Fibroblast of skin of left biceps (primary cell): ENCODE results near the gene GRIK2.
A peak's percentile ranks its signal among the peaks of the same experiment; 100 is the strongest.

Source experiments
- DNase-seq, 2 experiments: peaks; one replicate each; pipeline ENCODE4 v3.0.0-alpha.2; 2013; ENCODE audit warnings: low read depth in 2 of 2

Gene GRIK2

DNA sequence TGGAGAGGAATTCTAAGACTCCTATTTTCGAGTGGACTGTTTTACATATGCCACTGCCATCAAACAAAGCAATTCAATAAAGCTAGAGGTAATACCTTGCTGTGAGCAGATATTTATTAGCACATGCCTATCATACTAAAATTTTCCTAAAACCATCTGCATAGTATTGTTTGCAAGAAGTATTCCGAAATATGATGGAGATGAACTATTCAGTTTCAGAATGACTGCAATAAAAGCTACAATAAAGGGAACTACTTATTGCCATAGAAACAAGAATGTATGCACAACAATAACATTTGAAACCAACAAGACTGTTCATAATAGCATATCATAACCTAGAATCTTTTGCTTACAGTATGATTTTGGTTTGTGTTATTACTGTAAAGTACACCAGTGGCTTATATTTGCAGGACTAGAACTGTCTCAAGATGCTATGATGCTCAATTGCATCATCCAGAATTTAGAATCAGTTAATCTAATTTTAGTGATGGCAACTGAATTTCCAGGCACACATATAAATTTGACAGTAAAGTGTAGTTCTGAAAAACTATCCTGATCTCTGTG, 144.3 kb downstream of the GRIK2 start:
- DNase-seq = no peak

DNA sequence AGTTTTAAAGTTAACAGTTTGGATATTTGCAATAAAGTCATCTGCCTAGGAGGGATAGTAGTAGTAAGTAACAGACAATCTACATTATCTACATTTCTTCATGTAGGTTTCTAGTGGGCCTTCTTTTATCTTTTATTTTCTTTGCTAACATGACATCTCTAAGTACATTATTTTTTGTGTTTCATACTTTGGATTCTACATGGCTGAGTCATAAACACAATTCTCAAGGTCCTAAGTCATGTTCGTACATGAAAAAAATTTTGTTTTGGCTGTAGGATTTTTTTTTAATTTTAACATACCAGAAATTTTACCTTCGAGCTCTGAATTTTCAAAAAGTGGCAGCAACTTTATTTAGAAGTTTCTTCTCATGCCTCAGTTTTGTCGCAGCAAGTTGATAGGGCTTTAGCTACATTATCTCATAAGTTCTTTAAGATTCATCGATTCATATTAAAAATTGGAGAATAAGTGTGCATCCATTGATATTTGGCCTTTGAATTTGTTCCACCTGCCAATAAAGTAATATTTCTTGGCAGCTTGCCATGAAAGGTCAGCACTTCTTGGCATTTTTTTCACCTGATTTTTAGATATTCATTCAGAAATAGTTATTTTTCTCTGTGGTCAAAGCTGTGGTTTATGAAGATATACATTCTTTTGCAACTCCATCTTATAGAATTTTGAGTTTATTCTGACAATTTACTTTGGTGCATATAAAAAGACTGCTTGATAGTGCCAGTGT, 146.2 kb downstream of the GRIK2 start:
- DNase-seq = peak; percentile 29 to 34

DNA sequence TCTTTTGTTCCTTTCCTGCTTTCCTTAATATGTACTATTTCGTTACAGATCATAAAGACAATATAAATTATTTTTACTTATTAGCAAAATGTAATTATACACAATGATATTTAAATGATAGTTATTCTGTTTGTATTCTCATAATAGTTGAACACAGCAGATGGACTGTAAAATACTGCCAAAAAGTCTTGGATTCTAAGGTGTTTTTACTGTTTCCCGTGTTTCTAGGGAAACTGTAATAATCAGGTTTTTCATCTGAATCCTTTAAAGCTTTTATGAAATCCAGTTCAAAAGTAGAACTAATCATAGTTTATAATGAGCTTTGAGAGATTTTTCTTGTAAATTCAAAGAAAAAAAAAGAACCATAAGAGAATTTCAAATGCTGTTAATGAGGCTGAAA, 148.4 kb downstream of the GRIK2 start:
- no peak for DNase-seq

DNA sequence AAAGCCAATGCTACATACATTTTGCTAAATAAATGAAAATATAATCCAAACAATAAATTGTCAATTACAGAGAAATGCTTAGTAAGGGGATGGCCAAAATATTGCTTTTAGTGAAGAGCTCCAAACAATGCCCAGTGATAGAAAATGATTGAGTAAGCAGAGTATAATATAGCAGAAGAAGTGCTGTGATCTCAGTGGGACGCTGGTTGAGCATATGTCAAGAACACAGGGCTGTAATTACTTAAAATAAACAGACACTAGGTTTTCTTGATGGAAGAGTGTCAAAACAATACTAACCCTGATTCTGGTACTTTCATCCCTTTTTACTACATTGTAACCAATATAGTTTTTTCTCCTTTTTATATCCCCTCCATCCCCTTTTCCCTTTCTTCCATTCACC, 150.3 kb downstream of the GRIK2 start:
- no peak for DNase-seq

DNA sequence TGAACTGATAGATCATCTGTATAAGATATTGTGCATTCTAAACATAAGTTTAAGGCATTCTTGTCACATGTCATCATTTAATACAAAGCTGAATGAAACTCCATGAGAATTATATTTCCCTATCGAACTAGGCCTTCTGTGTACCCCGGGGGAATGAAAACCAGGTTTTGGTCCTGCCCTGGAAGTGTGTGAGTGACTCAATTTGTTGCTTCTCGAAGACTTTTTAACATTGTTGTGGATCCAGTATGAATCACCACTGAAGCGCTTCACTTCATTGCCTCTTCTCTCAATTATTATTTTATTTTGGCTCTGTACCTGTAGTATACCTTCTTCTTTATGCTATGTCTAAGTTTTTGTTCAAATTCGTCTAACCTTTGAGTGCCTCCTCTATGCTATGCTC, 150.8 kb downstream of the GRIK2 start:
- no peak for DNase-seq

DNA sequence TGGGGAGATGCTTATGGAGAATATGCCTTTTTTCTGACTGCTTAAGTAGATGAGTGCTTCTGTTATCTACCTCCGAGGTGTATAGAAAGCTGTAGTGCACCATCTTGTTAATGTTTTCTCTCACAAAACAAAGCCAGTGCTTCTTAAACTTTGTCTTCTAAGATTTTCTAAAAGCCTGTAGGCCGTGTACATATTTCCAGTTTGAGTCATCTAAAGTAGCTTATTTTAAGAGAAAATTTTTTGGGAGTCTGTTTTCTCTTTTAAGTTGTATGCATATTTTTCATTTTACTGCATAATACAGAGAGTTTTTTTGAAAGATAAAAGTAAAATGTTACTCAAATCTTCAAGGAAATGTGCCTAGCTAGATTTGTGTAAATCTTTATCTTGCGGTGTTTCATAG, 151.7 kb downstream of the GRIK2 start:
- DNase-seq = no peak

DNA sequence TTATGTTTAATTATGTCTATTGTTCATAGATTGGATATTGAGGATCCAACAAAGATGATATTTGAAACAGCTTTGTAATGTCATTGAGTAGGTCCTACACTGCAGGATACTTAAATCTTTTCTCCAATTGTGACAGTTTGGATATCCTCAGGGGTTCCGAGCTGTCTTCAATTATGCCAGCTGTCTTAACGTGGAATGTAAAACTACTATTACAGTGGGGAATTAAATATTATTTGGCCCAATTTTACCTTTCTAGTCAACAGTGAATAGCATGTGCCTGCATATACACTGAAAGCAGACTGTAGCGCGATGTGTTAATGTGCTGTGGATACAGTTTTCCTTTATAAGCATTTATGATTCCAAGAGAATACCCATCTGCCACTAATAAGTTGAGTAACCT, 156.9 kb downstream of the GRIK2 start:
- no peak for DNase-seq

DNA sequence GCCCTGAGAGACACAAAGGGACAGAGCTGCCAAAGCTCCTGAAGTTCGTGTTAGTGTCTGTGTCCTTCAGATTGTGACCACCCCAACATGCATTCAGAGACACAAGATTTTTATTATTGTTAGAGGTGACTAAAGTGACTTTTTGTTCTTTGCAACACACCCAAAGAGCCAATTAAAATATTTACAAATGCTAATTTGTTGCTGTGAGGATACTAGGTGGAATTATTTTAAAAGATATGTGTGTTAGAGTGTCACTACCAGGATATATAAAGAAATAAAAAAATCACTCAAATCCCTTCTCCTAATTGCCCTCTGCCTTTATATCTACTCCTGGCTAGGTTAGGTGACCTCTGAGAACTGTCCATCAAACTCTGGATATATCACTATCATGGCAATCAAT, 160.7 kb downstream of the GRIK2 start:
- no peak for DNase-seq

DNA sequence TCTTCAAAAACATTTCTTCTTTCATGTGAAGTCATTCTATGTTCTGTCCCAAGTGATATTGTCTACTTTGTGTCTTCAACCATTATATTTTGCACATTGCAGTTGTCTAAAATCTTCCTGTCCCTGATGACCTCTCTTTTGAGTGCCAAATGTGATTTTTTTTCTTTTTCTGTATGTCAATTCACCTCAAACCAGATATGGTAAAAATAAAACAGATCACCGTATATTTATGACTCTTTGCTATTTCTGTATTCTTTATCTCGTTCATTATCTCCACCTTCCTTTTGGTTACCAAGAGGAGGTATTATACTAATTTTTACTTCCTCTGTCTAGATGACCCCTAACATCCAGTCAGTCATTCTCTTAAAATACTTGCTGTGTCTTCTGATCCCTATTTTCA, 165.2 kb downstream of the GRIK2 start:
- DNase-seq = no peak

DNA sequence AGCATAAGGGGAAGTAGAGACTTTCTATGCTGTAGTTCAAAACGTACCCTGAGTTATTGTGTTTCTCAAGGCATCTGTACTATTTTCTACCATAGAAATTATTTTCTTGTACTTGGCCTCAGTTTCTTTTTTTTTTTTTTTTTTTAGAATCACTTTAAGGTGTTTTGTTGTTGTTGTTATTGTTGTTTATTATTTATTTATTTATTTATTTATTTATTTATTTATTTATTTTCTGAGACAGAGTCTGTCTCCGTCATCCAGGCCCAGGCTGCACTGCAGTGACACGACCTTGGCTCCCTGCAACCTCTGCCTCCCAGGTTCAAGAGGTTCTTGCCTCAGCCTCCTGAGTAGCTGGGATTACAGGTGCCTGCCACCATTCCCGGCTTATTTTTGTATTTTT, 179.1 kb downstream of the GRIK2 start:
- DNase-seq = no peak

DNA sequence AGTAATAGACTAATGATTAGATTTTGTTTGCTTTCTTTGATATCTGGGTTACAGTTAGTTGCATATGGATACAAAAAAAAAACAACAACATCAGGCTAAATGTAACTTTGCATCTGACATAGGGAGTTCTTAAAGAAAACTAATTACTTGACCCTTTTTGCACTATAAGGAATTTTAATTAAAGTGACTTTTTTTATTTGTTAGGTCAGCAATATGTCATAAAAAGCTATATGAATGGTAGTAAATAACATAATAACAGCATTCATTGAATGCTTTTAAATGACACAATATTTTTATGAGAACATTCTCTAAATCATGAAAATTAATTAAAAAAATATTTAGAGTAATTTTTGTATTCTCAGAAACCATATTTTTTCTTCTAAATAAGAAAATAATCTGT, 183.6 kb downstream of the GRIK2 start:
- DNase-seq = no peak

DNA sequence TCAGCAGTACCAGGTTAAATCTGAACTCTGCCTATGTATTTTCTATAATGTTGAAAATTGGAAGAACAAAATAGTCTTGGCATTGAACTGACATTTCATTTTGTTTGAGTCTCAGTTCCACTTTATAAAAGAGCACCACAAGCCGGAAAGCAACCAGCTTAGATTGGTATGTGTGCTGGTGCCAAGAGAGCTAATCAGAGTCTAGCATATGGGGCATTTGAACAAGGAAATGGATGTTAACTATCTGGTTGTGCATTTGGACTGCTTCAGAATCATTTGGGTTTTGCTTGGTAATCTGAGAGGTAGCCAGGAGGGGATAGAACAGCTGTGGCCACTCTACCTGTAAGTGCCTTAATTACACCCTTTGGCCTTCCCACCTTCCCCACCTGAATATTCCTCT, 184.8 kb downstream of the GRIK2 start:
- no peak for DNase-seq

DNA sequence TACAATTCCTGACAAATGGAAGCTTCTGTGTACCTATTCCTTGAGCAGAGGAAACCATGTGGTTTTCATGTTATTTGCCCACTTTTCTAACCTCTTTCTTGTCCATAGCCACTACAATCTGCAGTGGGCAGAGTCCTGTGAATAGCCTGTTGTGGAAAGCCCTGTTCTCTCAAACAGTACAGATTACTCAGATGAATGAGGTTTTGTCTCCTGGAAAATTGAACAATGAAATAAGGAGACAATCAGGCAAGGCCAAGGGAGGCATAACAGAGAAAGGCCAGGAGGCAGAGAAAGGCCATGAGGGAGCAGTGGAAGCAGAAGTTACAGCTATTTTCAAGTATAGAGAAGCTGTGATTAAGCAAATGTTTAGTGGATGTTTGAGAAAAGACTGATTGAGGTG, 189.3 kb downstream of the GRIK2 start:
- no peak for DNase-seq

DNA sequence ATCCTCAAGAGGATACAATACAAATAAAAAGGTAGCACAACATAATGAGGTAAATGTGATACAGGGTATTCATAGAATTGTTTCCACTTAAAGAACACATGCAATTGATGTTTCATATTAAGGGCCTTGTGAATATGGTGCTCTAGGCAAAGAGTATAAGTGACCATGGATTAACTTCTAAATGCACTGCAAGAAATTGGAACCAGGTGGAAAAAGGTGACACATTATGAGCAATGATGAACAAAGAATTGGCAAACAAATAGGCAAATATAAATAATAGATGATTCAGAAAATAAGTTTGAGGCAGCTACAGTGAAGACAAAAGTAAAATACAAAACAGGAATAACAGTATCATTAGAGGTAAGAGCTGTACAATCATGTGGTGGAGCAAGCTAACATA, 192.0 kb downstream of the GRIK2 start:
- no peak for DNase-seq

DNA sequence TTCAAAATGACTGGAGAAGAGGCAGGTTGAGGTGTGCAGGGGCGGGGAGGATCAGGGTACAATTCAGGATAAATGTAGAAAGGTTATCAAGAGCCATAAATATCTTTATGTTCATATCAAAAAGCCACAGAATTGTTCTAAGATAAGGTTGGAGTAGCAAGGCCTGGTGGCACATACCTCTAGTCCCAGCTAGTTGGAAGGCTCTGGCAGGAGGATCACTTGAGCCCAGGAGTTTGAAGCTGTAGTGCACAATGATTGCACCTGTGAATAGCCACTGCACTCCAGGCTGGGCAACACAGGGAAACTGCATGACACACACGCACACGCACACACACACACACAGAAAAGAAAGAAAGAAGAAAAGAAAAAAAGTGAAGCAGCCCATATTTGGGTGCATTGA, 194.8 kb downstream of the GRIK2 start:
- no peak for DNase-seq

DNA sequence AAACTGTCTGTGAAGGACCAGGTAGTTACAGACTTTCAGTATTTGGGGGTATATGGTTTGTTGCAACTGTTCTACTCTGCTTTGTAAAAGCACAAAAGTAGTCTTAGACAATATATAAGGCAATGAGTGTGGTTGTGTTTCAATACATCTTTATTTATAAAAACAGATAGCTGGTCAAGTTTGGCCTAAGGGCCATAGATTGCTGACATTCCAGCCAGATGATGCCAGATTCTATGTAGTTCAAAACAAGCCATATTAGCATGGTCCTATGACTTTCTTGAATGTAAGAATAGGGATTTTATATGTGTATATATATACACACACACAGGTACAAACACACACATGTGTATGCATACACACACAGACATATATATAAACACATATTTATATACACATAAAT, 201.8 kb downstream of the GRIK2 start:
- no peak for DNase-seq

DNA sequence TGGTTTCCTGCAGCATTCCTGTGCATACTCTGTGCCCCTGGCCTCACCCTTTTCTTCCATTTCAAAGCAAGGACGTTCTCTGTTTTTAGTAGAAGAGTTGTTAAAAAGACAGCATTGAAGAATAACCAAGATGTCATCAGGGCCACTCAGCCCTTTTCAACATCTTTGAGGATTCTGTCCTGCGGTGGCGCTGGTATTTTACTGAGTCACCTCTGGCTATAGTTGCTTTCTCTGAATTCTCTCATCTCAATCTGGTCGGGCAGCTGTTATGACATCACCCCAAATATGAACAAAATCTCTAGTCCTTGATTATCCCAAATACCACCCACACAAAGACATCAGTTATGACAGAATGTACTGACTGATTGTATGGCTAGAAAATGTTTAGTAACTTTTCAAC, 204.2 kb downstream of the GRIK2 start:
- DNase-seq = peak; percentile 18 to 24

DNA sequence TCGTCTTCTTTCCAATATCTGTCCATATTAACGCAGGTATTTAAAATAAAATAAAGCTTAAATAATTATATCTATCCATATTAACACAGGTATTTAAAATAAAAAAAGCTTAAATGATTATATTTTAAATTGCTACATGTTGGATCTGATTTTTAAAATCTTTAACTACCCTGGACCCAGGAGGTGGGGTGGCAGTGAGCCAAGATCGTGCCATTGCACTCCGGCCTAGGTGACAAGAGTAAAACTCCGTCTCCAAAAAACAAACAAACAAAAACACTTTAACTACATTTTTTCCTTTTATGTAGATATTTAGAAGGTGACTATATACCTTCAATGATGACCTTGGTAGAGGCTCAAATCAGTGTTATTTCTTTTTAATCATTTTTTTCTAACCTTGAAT, 211.9 kb downstream of the GRIK2 start:
- no peak for DNase-seq

DNA sequence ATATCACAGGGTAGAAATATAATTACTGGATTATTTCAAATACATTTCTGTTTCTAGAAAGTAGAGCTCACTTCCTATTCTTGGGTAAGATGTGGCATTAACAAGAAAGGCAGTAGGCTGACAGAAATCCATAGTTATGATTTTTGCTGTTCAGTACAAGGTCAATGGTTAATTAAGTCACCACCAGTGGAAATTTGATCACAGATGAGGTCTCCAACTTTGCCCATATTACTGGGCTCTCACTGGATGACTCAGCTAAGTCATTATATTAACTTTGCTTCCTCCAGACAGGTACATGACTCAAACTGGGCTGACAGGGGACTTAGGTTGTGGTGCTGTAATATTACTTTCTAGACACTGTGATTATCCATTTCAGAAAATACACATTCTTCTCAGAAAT, 212.4 kb downstream of the GRIK2 start:
- no peak for DNase-seq

DNA sequence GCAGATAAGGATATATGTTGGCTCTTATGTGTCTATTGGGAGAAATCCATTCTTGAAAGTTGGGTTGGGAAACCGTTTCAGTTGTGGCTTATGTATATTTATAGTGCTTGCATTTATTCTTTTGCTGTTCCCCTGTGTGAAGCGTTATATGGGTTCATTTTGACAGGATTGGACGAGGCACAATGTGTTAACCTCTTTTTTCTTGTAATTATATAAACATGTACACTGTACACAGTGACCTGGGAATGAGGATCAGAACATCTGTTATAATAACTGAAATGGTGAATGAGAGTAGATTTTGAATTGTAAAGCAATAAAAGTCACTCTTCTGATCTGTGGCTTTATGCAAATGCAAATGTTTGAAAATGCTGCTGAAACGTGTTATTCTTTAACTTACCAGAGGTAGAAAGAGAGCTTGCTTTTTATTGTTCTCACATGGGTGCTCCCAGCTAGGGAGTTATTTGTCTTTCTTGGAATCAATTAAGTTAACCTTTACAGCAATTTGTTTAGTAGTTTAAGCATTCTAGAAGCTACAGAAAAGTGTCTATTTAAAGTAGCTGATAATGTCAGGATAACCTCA, 213.7 kb downstream of the GRIK2 start:
- DNase-seq = no peak

DNA sequence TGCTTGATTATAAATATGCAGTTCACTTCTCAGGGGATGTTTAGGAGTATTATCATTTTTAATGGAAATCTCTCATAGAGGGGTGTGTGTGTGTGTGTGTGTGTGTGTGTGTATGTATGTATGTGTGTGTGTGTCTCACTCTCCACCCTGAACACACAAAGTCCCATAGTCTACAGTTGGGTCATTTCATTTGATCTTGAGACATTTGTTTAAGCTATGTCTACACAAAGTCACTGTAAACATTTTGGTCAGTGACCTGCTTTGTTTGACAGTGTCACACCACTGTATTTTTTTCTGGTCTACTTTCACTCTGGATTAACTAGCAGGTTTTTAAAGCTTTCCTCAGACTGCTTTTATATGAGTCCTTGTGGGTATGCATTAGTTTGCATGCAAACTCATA, 215.2 kb downstream of the GRIK2 start:
- no peak for DNase-seq

DNA sequence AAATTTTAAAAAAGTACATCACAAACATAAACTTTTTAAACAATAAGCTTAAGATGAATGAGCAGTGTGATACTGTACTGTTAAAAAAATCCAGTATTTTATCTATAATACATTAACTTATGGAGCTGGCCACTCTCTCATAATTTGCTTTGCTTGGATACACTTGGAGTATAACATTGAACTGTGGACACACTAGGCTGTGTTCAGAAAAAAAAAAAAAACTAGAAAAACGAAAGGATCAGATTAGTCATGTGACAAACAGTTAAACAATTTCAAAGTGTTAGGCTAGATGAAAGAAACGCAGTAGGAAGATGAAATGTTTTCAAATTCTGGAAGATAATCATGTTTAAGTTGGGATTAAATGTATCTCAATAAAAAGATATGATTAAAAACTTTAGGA, 220.0 kb downstream of the GRIK2 start:
- DNase-seq = no peak

DNA sequence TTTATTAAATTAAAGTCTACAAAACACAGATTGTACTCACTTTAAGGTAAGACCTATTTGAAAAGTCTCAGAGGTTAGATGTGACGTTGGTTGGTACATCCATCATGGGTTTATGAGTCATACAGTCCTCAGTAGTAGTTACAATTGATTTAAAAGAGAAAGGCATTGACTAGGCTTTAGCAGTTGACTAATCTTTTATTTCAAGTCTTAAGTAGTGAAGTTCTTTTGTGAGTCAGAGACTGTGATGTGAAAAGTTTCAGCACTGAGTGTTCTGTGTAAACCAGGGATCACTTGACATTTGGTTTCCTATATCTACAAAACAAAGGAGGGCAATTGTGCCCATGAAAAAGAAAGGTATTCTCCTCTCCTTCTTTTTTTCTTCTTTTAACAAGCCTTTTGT, 221.3 kb downstream of the GRIK2 start:
- DNase-seq = no peak

DNA sequence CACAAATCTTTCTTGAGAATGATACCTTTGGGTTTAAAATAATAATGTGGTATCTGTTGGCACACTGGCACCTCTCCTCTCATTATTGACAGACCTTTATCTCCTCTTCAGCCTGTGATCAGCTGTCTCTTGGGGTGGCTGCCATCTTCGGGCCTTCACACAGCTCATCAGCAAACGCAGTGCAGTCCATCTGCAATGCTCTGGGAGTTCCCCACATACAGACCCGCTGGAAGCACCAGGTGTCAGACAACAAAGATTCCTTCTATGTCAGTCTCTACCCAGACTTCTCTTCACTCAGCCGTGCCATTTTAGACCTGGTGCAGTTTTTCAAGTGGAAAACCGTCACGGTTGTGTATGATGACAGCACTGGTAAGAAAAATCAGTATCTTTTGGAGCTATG, 232.8 kb downstream of the GRIK2 start:
- no peak for DNase-seq
